GM12878 (cell line): ENCODE data around the gene POU2F1. TPM values are rescaled to one million over a fixed set of nuclear protein-coding genes. Genes with fewer than 3 reads are reported as not detected.

Experiments used
- ATAC-seq: fragments of 200-7000 bp; cut with Tn5 transposase; 3 replicates; pipeline ENCODE4 v1.9.1; 2020; ENCODE audit warnings: mild to moderate bottlenecking, moderate library complexity
- BruUV-seq: library from RNA; stranded (reverse); fragments of 400-500 nt; replicated peaks from 2 replicates; lab custom pipeline; 2021; lab: Mats Ljungman, UMichigan
- CTCF ChIA-PET: fragments of 300-600 bp; sonication (Branson Sonifier 250); formaldehyde crosslinking; extraction: SDS; loops from one replicate; lab custom pipeline; 2021; ENCODE audit warnings: inconsistent platforms; lab: Yijun Ruan, JAX
- POLR2A ChIA-PET: fragments of 350-600 bp; formaldehyde crosslinking; extraction: SDS; loops from one replicate; lab custom pipeline; 2021; ENCODE audit warnings: inconsistent platforms; lab: Charles Lee
- RAD21 ChIA-PET: fragments of 300-600 bp; sonication (Branson Sonifier 250); formaldehyde crosslinking; loops from one replicate; lab custom pipeline; 2023; ENCODE audit warnings: antibody characterized with exemption; ENCODE audit not compliant: unreplicated experiment; lab: Charles Lee
- SMC1A ChIA-PET: fragments of 300-600 bp; sonication (Branson Sonifier 250); formaldehyde crosslinking; loops from one replicate; lab custom pipeline; 2023; ENCODE audit not compliant: unreplicated experiment, uncharacterized antibody; lab: Charles Lee
- DNase-seq: peaks from one replicate; pipeline ENCODE4 v3.0.0-alpha.2; 2011; ENCODE audit warnings: low read depth, low spot score
- FAIRE-seq: peaks from 3 replicates; lab custom pipeline; 2011; peaks lifted over from hg19 to GRCh38; lab: Jason Lieb, UNC
- H2AFZ ChIP-seq: 2 replicates; pipeline ENCODE4 v1.6.0; 2011; ENCODE audit warnings: low read depth, low read length, control low read depth; ENCODE audit not compliant: control insufficient read depth
- H3K27ac ChIP-seq: 2 replicates; pipeline ENCODE4 v1.5.1; 2011; ENCODE audit warnings: control low read depth; ENCODE audit not compliant: control insufficient read depth, insufficient read depth
- H3K27me3 ChIP-seq, 2 experiments: replicated peaks in 1 of 2; 2 replicates each; pipeline versions ENCODE4 v1.6.0 to v1.6.1; 2011; ENCODE audit warnings: low read length in 1 of 2; ENCODE audit not compliant: control insufficient read depth in 2 of 2, insufficient read depth in 2 of 2
- H3K36me3 ChIP-seq, 2 experiments: 2 replicates each; pipeline ENCODE4 v1.5.1; 2011; ENCODE audit warnings: low read length in 1 of 2; ENCODE audit not compliant: control insufficient read depth in 2 of 2, insufficient read depth in 2 of 2
- H3K4me1 ChIP-seq: 2 replicates; pipeline ENCODE4 v1.6.1; 2011; ENCODE audit warnings: mild to moderate bottlenecking, low read length, moderate library complexity, mixed read lengths; ENCODE audit not compliant: control insufficient read depth, insufficient read depth
- H3K4me2 ChIP-seq: 2 replicates; pipeline ENCODE4 v1.6.0; 2011; ENCODE audit warnings: control low read depth; ENCODE audit not compliant: control insufficient read depth, insufficient read depth
- H3K4me3 ChIP-seq: fragments of 200-600 bp; sonication (generic); 2 replicates; pipeline ENCODE4 v1.5.1; 2016
- H3K79me2 ChIP-seq: 2 replicates; pipeline ENCODE4 v1.6.0; 2011; ENCODE audit warnings: low read length; ENCODE audit not compliant: control insufficient read depth, insufficient read depth
- H3K9ac ChIP-seq: 2 replicates; pipeline ENCODE4 v1.8.0; 2011; ENCODE audit warnings: low read length, control low read depth, mixed read lengths; ENCODE audit not compliant: control insufficient read depth, insufficient read depth
- H3K9me3 ChIP-seq: replicated peaks from 3 replicates; pipeline ENCODE4 v1.5.1; 2011; ENCODE audit warnings: mild to moderate bottlenecking, low read length; ENCODE audit not compliant: control insufficient read depth, insufficient read depth
- H4K20me1 ChIP-seq: 2 replicates; pipeline ENCODE4 v1.6.0; 2011; ENCODE audit not compliant: control insufficient read depth, insufficient read depth
- ATF7 ChIP-seq: fragments of 450-650 bp; IDR thresholded peaks from 2 replicates; pipeline ENCODE4 v1.6.1; 2016; ENCODE audit warnings: low read depth, mild to moderate bottlenecking
- CBX5 ChIP-seq: sonication (generic); IDR thresholded peaks from 2 replicates; pipeline ENCODE4 v1.6.1; 2016; ENCODE audit warnings: low read depth, moderate library complexity, mild to moderate bottlenecking, inconsistent platforms
- DPF2 ChIP-seq: fragments of 450-650 bp; IDR thresholded peaks from 2 replicates; pipeline ENCODE4 v1.6.1; 2017; ENCODE audit warnings: mild to moderate bottlenecking
- EZH2 ChIP-seq: IDR thresholded peaks from 2 replicates; pipeline ENCODE4 v1.6.1; 2012; ENCODE audit warnings: low read depth, mild to moderate bottlenecking, control low read depth, inconsistent platforms, low read length, borderline replicate concordance; ENCODE audit not compliant: control insufficient read depth
- NR2C2 ChIP-seq: IDR thresholded peaks from 2 replicates; pipeline ENCODE4 v1.6.1; 2011; ENCODE audit warnings: borderline replicate concordance, low read depth; ENCODE audit not compliant: control insufficient read depth, insufficient read length
- NR2F1 ChIP-seq: fragments of 450-650 bp; conservative IDR thresholded peaks from 2 replicates; pipeline ENCODE4 v1.6.1; 2017; ENCODE audit warnings: mild to moderate bottlenecking
- NRF1 ChIP-seq: conservative IDR thresholded peaks from 2 replicates; pipeline ENCODE4 v1.6.1; 2011; ENCODE audit warnings: mild to moderate bottlenecking, low read depth, low read length, improper control_type of control experiment
- PAX5 ChIP-seq: IDR thresholded peaks from 2 replicates; pipeline ENCODE4 v1.6.1; 2011; ENCODE audit warnings: low read depth, low read length, borderline replicate concordance
- POLR2A ChIP-seq: IDR thresholded peaks from 2 replicates; pipeline ENCODE4 v1.6.1; 2011; ENCODE audit warnings: low read depth, mild to moderate bottlenecking, low read length
- POU2F2 ChIP-seq: IDR thresholded peaks from 3 replicates; pipeline ENCODE4 v1.6.1; 2011; ENCODE audit warnings: low read depth, mild to moderate bottlenecking, low read length, borderline replicate concordance
- STAT1 ChIP-seq: fragments of 450-650 bp; conservative IDR thresholded peaks from 2 replicates; pipeline ENCODE4 v1.6.1; 2014; ENCODE audit warnings: antibody characterized with exemption, mild to moderate bottlenecking
- STAT3 ChIP-seq: IDR thresholded peaks from 2 replicates; pipeline ENCODE4 v1.6.1; 2011; ENCODE audit warnings: low read depth, low read length, improper control_type of control experiment
- YY1 ChIP-seq: IDR thresholded peaks from 2 replicates; pipeline ENCODE4 v1.6.1; 2011; ENCODE audit warnings: low read depth, mild to moderate bottlenecking, low read length
- WGBS: methylation state at CpG from one replicate; pipeline ENCODE4 v1.1.6; 2016; ENCODE audit warnings: low lambda C conversion rate; ENCODE audit not compliant: insufficient replicate concordance, insufficient coverage; ENCODE audit errors: missing lambda C conversion rate; 5-methylcytosine and 5-hydroxymethylcytosine counted together
- in situ Hi-C: fragments of 300-500 bp; cut with MboI; formaldehyde crosslinking; loops from 9 replicates; pipeline ENCODE4 v1.14.3; 2018; ENCODE audit warnings: mixed read lengths
- intact Hi-C: fragments of 100-400 bp; cut with micrococcal nuclease; formaldehyde crosslinking; loops from one replicate; pipeline ENCODE4 v1.14.2; 2022; ENCODE audit not compliant: unreplicated experiment
- polyA plus RNA-seq, 11 experiments: library from polyadenylated mRNA; depleted of rRNA in 4 of 11; unstranded in 6 of 11; stranded (reverse) in 5 of 11; fragments of >200 nt; fragmentation: Nextera tagmentation in 4 of 11; fragmentation: Illumina TruSeq in 1 of 11; extraction: Ambion mirVana in 4 of 11; extraction: Trizol in 1 of 11; gene quantifications; 1 replicate in 1 of 11; 2 replicates in 10 of 11; pipeline versions ENCODE4 v1.2.1 to v1.2.3, GENCODE V29; 2011 to 2016; ENCODE audit warnings: inconsistent platforms in 2 of 11, missing spikeins in 2 of 11, low read depth in 1 of 11
- total RNA-seq, 4 experiments: library from RNA; depleted of rRNA in 3 of 4; stranded (reverse); fragments of >200 nt in 3 of 4; fragmentation: Illumina TruSeq in 1 of 4; extraction: Trizol in 1 of 4; gene quantifications; 2 replicates each; pipeline versions ENCODE4 v1.2.1 to v1.2.3, GENCODE V29; 2013 to 2021
- TF ChIP-seq, protein P1 (sequence below): fragments of 450-650 bp; IDR thresholded peaks from 2 replicates; pipeline ENCODE4 v1.6.1; 2017; ENCODE audit warnings: mild to moderate bottlenecking, moderate library complexity
- TF ChIP-seq, protein P2 (sequence below): fragments of 450-650 bp; IDR thresholded peaks from 2 replicates; pipeline ENCODE4 v1.6.1; 2017; ENCODE audit warnings: mild to moderate bottlenecking

POU2F1 gene
- total and polyA plus RNA-seq, 10 of the 15 experiments (the other 5 are each of a cell fraction or from before 2014, with no cell fraction given) = 2.5 to 21.7 (median 12.5) TPM

DNA sequence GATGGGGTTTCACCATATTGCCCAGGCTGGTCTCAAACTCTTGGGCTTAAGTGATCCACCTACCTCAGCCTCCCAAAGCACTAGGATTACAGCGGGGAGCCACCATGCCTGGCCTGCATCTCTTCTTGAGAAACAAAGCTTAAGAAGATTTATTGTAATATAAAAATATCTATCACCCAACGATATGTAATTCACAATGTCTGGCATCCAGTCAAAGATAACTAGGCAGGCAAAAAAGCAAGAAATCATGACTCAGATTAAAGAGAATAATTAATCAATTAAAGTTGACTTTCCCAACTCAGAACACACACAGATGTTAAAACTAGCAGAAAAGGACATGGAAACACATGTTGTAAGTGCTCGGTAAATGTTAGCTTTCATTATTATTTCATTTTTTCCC, 26.5 kb upstream of the POU2F1 start:
- H3K4me1 ChIP-seq = no peaks in the 10 kb centered on the region
- ChIA-PET RAD21 (no interaction called here), CTCF (interaction anchor here (0.9 kb wide), 1 partner anchor 135 kb away, joined by 3 read pairs; no protein-coding TSS in a partner anchor), SMC1A (no interaction called here), POLR2A (no interaction called here)
- no peaks in the 10 kb centered on the region; the same call in 2 of the 3 replicates for H3K9me3 ChIP-seq
- no peak overlapping the region for H3K27ac ChIP-seq
- H3K4me3 ChIP-seq = no peak overlapping the region
- no peak overlapping the region for H2AFZ ChIP-seq
- no peak overlapping the region for H3K9ac ChIP-seq
- intact Hi-C loops (no loop called here), in situ Hi-C loops (no loop called here)
- FAIRE-seq (no peak), ATAC-seq (no peak), DNase-seq (no peak)
- no peaks in the 10 kb centered on the region for H3K36me3 ChIP-seq
- no peak overlapping the region for H3K4me2 ChIP-seq
- no TSS peak for BruUV-seq
- H4K20me1 ChIP-seq = no peaks in the 10 kb centered on the region
- TF ChIP-seq NR2F1 = no peak
- TF ChIP-seq ATF7 = no peak
- no peak for TF ChIP-seq PAX5
- no peak for TF ChIP-seq NRF1
- TF ChIP-seq STAT1 = no peak
- peaks cover 0 to 2% of the 10 kb centered on the region in 2 experiments; a peak in 1 of 4 replicates for H3K27me3 ChIP-seq
- H3K79me2 ChIP-seq = no peaks in the 10 kb centered on the region
- 97% methylated on average over 3 of the region's 3 CpGs for WGBS

DNA sequence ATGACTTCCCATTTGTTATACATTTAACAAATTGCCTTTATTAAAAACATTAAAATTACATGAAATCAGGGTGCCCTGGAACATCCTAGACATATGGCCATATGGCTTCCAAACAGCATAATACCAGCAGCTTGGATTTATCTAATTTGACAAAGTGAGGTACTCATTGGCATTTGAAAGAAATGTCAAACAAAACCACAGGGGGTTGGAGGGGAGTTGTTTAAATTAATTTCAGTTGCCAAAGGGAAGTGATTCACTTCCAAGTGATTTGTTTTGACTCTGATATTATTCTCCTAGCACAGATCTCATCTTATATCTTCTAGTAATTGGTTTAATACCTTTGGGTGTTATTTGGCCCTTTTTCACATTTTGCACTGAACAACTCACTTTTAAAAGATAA, 24.5 kb upstream of the POU2F1 start:
- H3K36me3 ChIP-seq = no peaks in the 10 kb centered on the region
- RAD21 ChIA-PET = no interaction called here
- H4K20me1 ChIP-seq = no peaks in the 10 kb centered on the region
- H3K4me1 ChIP-seq = no peaks in the 10 kb centered on the region
- H3K79me2 ChIP-seq = no peaks in the 10 kb centered on the region
- POLR2A ChIA-PET = no interaction called here
- H3K27me3 ChIP-seq = peaks cover 0 to 2% of the 10 kb centered on the region in 2 experiments; a peak in 1 of 4 replicates
- H3K27ac ChIP-seq = no peak overlapping the region
- intact Hi-C loops (no loop called here), in situ Hi-C loops (no loop called here)
- no peak overlapping the region for H3K9ac ChIP-seq
- no peak for FAIRE-seq
- H3K4me3 ChIP-seq = no peak overlapping the region
- no peak overlapping the region for H2AFZ ChIP-seq
- no peak for ATAC-seq
- no peak overlapping the region for H3K4me2 ChIP-seq
- BruUV-seq = no TSS peak
- no peak for DNase-seq
- CTCF ChIA-PET = no interaction called here
- H3K9me3 ChIP-seq = no peaks in the 10 kb centered on the region
- SMC1A ChIA-PET = no interaction called here
- no peak for TF ChIP-seq POU2F2
- TF ChIP-seq NR2C2 = no peak
- TF ChIP-seq CBX5 = no peak
- no peak for TF ChIP-seq STAT3
- TF ChIP-seq NRF1 = no peak
- TF ChIP-seq EZH2 = no peak
- TF ChIP-seq DPF2 = no peak
- TF ChIP-seq YY1 = no peak
- TF ChIP-seq, protein P1, sequence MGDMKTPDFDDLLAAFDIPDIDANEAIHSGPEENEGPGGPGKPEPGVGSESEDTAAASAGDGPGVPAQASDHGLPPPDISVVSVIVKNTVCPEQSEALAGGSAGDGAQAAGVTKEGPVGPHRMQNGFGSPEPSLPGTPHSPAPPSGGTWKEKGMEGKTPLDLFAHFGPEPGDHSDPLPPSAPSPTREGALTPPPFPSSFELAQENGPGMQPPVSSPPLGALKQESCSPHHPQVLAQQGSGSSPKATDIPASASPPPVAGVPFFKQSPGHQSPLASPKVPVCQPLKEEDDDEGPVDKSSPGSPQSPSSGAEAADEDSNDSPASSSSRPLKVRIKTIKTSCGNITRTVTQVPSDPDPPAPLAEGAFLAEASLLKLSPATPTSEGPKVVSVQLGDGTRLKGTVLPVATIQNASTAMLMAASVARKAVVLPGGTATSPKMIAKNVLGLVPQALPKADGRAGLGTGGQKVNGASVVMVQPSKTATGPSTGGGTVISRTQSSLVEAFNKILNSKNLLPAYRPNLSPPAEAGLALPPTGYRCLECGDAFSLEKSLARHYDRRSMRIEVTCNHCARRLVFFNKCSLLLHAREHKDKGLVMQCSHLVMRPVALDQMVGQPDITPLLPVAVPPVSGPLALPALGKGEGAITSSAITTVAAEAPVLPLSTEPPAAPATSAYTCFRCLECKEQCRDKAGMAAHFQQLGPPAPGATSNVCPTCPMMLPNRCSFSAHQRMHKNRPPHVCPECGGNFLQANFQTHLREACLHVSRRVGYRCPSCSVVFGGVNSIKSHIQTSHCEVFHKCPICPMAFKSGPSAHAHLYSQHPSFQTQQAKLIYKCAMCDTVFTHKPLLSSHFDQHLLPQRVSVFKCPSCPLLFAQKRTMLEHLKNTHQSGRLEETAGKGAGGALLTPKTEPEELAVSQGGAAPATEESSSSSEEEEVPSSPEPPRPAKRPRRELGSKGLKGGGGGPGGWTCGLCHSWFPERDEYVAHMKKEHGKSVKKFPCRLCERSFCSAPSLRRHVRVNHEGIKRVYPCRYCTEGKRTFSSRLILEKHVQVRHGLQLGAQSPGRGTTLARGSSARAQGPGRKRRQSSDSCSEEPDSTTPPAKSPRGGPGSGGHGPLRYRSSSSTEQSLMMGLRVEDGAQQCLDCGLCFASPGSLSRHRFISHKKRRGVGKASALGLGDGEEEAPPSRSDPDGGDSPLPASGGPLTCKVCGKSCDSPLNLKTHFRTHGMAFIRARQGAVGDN = no peak
- TF ChIP-seq POLR2A = no peak
- TF ChIP-seq, protein P2, sequence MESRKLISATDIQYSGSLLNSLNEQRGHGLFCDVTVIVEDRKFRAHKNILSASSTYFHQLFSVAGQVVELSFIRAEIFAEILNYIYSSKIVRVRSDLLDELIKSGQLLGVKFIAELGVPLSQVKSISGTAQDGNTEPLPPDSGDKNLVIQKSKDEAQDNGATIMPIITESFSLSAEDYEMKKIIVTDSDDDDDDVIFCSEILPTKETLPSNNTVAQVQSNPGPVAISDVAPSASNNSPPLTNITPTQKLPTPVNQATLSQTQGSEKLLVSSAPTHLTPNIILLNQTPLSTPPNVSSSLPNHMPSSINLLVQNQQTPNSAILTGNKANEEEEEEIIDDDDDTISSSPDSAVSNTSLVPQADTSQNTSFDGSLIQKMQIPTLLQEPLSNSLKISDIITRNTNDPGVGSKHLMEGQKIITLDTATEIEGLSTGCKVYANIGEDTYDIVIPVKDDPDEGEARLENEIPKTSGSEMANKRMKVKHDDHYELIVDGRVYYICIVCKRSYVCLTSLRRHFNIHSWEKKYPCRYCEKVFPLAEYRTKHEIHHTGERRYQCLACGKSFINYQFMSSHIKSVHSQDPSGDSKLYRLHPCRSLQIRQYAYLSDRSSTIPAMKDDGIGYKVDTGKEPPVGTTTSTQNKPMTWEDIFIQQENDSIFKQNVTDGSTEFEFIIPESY = no peak
